Activated naive CD4-positive, alpha-beta T cell treated with anti-CD3 and anti-CD28 coated beads, Interleukin-2, amount 50 U/mL, for 72 hours (primary cell): Measurements from ENCODE around the gene FPR3. TPM values are rescaled to one million over a fixed set of nuclear protein-coding genes. Genes with fewer than 3 reads are reported as not detected.

Source experiments
- ATAC-seq, 2 donors: fragments of 150-1000 bp; cut with Tn5 transposase; 2 replicates each; pipeline ENCODE4 v1.10.0; 2021; ENCODE audit warnings: mild to moderate bottlenecking in 2 of 2, moderate library complexity in 2 of 2
- DNase-seq, 2 donors: peaks; one replicate each; pipeline ENCODE4 v3.0.0; 2021 to 2022; ENCODE audit warnings: low spot score in 2 of 2
- H3K27ac Mint-ChIP-seq, 2 donors: one replicate each; pipeline ENCODE4 v1.8.0; 2022; ENCODE audit warnings: mild to moderate bottlenecking in 2 of 2, mixed read lengths in 2 of 2
- H3K36me3 Mint-ChIP-seq, 2 donors: one replicate each; pipeline ENCODE4 v1.8.0; 2022; ENCODE audit warnings: mixed read lengths in 2 of 2
- H3K9me3 Mint-ChIP-seq, 2 donors: one replicate each; pipeline ENCODE4 v1.8.0; 2022; ENCODE audit warnings: mixed read lengths in 2 of 2
- total RNA-seq, 2 donors: library from RNA; stranded (reverse); gene quantifications; one replicate each; pipeline ENCODE4 v1.2.3, GENCODE V29; 2022

FPR3 gene
- total RNA-seq, 2 donors from 2014 or later, result not detected

DNA sequence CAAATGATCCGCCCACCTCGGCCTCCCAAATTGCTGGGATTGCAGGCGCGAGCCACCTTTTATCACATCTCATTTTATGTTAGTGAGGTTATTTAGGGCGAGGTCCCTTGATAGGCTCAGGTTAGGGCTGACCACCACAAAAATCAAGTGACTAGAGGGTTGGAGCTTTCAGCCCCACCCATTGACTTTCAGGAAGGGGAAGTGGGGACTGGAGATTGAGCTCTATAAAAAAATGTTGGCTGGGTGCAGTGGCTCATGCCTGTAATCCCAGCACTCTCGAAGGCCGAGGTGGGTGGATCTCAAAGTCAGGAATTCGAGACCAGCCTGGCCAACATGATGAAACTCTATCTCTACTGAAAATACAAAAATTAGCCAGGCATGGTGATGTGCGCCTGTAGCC lies 20.1 kb downstream of the FPR3 start:
- ATAC-seq (no peak), DNase-seq (no peak)
- peaks cover 12 to 27% of the 10 kb centered on the region in 2 donors for H3K36me3 Mint-ChIP-seq
- H3K9me3 Mint-ChIP-seq, result peaks cover 20 to 27% of the 10 kb centered on the region in 2 donors
- H3K27ac Mint-ChIP-seq, result no peak overlapping the region

DNA sequence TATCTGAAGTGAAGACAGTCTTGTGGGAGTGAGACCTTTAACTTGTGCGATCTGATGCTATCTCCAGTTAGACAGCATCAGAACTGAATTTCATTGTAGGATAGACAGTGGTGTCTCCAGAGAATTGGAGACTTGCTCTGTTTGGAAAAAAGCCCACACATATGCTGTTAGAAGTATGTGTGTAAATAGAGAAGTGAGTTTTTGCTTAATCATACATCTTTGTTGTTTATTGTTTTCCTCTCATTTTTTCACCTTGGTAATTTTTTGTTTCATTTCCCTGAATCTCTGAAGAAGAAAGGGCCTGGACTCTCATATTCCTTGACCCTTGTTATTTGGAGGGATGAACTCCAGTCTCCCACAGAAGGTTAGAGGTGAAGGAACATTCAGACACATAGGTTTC lies 21.8 kb downstream of the FPR3 start:
- Mint-ChIP-seq H3K9me3 (peaks cover 21 to 26% of the 10 kb centered on the region in 2 donors), H3K36me3 (peaks cover 7 to 21% of the 10 kb centered on the region in 2 donors), H3K27ac (no peak overlapping the region)
- DNase-seq, result no peak
- ATAC-seq, result no peak

DNA sequence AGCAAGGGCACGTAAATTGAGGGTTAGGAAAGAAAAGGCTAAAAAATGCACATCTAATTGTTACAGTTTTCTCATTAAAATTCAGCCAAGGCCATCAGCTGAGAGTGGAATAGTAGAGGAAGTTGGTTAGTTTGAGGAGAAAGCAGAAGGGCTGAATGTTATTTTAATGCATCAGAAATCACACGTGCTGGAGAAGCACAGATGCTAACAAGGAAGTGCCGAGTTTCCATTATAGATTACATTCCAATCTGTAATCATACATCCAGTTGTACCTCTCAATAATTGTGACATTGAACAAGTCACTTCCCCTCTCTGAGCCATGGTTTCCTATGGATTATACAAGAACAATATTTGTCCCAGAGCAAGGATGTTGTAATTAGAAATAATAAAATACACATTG lies 25.1 kb downstream of the FPR3 start:
- no peak for ATAC-seq
- Mint-ChIP-seq H3K27ac (no peak overlapping the region), H3K36me3 (peaks cover 11 to 42% of the 10 kb centered on the region in 2 donors), H3K9me3 (peaks cover 38 to 39% of the 10 kb centered on the region in 2 donors)
- DNase-seq, result no peak

DNA sequence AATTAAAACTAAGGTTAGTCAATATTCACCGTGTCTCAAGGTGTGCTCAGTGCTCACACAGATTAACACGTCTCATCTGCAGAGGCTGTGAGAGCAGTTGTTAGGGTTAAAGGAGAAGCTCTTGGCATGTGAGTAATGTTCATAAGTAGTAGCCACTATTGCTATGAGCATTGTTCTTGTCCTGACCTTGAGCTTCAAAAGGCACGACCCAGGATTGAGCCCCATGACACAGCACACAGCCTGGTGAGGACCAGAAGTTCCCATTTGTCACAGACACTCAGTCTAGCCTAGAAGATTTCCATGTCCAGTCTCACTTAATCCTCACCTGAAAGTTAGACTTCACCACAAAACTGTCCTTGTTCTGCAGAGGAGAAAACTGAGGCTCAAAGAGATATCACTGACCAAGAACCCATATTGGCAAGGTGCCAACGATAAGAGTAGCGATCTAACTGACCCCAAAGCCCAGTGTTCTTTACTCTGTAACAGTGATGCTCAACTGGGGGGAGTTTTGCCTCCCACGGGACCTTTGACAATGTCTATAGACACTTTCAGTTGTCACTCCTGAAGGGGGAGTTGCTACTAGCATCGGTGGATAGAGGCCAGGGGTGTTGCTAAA lies 26.0 kb downstream of the FPR3 start:
- Mint-ChIP-seq H3K9me3 (peaks cover 41% of the 10 kb centered on the region in 2 donors), H3K27ac (no peak overlapping the region), H3K36me3 (peaks cover 12 to 46% of the 10 kb centered on the region in 2 donors)
- ATAC-seq (no peak), DNase-seq (no peak)

DNA sequence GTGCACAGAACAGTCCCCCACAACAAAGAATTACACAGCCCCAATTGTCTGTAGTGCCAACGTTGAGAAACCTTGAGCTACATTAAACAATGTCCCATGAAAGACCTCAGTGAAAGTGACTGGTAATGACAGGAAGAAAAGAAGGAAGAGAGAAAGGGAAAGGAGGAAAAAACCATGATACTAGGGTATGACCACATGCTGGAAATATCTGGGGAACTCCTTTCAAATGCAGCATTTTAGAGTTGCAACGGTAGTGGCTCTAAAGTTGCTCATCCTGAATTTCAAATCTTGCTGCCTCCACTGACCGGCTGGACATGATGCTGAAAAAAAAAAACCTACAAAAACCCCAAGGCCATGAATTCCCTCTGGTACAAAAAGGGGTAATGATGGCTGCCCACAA lies 26.5 kb downstream of the FPR3 start:
- Mint-ChIP-seq H3K36me3 (peaks cover 12 to 48% of the 10 kb centered on the region in 2 donors), H3K27ac (no peak overlapping the region), H3K9me3 (peaks cover 43 to 44% of the 10 kb centered on the region in 2 donors)
- DNase-seq (no peak), ATAC-seq (no peak)

GRCh38 chr19:51821921-51822320 lies 27.0 kb downstream of the FPR3 start:
- ATAC-seq (no peak), DNase-seq (no peak)
- no peak overlapping the region for H3K27ac Mint-ChIP-seq
- peaks cover 47 to 49% of the 10 kb centered on the region in 2 donors for H3K9me3 Mint-ChIP-seq
- H3K36me3 Mint-ChIP-seq, result peaks cover 12 to 52% of the 10 kb centered on the region in 2 donors

GRCh38 chr19:51822325-51822724 lies 27.4 kb downstream of the FPR3 start:
- peaks cover 12 to 52% of the 10 kb centered on the region in 2 donors for H3K36me3 Mint-ChIP-seq
- no peak for DNase-seq
- peaks cover 49% of the 10 kb centered on the region in 2 donors for H3K9me3 Mint-ChIP-seq
- no peak for ATAC-seq
- no peak overlapping the region for H3K27ac Mint-ChIP-seq

DNA sequence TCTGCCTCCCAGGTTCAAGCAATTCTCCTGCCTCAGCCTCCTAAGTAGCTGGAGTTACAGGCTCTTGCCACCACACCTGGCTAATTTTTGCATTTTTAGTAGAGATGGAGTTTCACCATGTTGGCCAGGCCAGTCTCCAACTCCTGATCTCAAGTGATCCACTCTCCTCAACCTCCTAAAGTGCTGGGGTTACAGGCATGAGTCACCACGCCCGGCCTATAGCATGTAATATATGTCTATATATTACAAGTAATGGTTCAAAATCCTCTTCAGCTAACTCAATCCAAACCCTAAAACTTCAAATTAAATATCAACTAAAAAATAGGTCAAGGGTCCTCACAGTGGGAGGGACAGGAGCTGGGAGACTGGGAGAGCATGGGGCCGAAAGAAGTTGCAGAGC lies 28.0 kb downstream of the FPR3 start:
- Mint-ChIP-seq H3K27ac (no peak overlapping the region), H3K36me3 (peaks cover 12 to 52% of the 10 kb centered on the region in 2 donors), H3K9me3 (peaks cover 49 to 53% of the 10 kb centered on the region in 2 donors)
- DNase-seq (no peak), ATAC-seq (no peak)

- peaks cover 12 to 56% of the 10 kb centered on the region in 2 donors for H3K36me3 Mint-ChIP-seq
- DNase-seq (no peak), ATAC-seq (no peak)
- H3K9me3 Mint-ChIP-seq, result peaks cover 51% of the 10 kb centered on the region in 2 donors
- no peak overlapping the region for H3K27ac Mint-ChIP-seq
Measured at GRCh38 chr19:51824281-51825005, 29.5 kb downstream of the FPR3 start.

- ATAC-seq, result no peak
- Mint-ChIP-seq H3K36me3 (peaks cover 22 to 37% of the 10 kb centered on the region in 2 donors), H3K9me3 (peaks cover 36 to 43% of the 10 kb centered on the region in 2 donors), H3K27ac (no peak overlapping the region)
- no peak for DNase-seq
Measured at GRCh38 chr19:51830274-51830673, 35.3 kb downstream of the FPR3 start.

DNA sequence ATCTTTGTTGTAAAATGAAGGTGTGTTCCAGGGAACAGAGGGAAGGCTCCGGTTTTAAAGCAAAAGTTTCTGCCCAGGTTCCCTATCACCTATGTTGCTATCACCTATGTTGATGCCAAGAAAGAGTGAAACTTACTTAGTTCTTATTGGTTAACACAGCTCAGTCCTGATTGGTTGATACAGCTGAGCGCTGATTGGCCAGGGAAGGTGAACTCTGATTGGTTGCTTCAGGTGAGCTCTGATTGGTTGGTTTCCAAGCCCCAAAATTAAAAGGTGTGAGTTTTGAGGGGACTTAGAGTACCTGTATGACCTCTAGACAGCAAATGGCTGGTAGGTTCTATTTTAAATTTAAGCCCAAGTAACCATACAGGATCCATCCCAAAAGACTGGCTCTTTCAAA lies 42.2 kb downstream of the FPR3 start:
- Mint-ChIP-seq H3K36me3 (peaks cover 24 to 28% of the 10 kb centered on the region in 2 donors), H3K9me3 (peaks cover 19 to 32% of the 10 kb centered on the region in 2 donors), H3K27ac (no peak overlapping the region)
- no peak for ATAC-seq
- no peak for DNase-seq

GRCh38 chr19:51861870-51862622 lies 67.1 kb downstream of the FPR3 start:
- ATAC-seq (no peak), DNase-seq (no peak)
- peaks cover 46 to 48% of the 10 kb centered on the region in 2 donors for H3K9me3 Mint-ChIP-seq
- H3K36me3 Mint-ChIP-seq, result peaks cover 60 to 90% of the 10 kb centered on the region in 2 donors
- no peak overlapping the region for H3K27ac Mint-ChIP-seq

DNA sequence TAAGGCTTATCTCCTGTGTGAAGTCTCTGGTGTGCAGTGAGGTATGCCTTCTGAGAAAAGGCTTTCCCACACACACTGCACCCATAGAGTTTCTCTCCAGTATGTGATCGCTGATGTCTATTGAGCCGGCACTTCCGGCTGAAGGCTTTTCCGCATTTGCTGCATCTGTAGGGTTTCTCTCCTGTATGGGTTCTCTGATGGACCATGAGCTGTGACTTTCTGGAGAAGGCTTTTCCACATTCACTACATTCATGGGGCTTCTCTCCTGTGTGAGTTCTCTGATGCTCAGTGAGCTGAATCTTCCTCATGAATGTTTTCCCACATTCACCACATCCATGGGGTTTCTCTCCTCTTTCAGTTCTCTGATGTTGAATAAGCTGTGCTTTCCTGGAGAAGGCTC lies 78.1 kb downstream of the FPR3 start:
- ATAC-seq (no peak), DNase-seq (no peak)
- H3K27ac Mint-ChIP-seq, result no peak overlapping the region
- H3K36me3 Mint-ChIP-seq, result peaks cover 95 to 100% of the 10 kb centered on the region in 2 donors
- peaks cover 70 to 90% of the 10 kb centered on the region in 2 donors for H3K9me3 Mint-ChIP-seq

Other genes starting within 250 kb of the FPR3 start
- gene ZNF175, start 223.9 kb upstream of the FPR3 start, total RNA-seq, result 10 to 100 TPM; 11.3 to 14.2 TPM
- gene SIGLEC5, start 164.8 kb upstream of the FPR3 start, total RNA-seq, result not detected
- under 1 TPM in 1 of 2 donors, not detected in 1; 0.47 TPM for gene SIGLEC14, start 148.3 kb upstream of the FPR3 start, total RNA-seq
- gene SPACA6, start 101.8 kb upstream of the FPR3 start, total RNA-seq, result 10 to 100 TPM in 1 of 2 donors, 1 to 10 TPM in 1; 9.3 to 13.7 TPM
- not detected for gene HAS1, start 71.2 kb upstream of the FPR3 start, total RNA-seq
- gene FPR1, start 43.3 kb upstream of the FPR3 start, total RNA-seq, result not detected
- gene FPR2, start 34.0 kb upstream of the FPR3 start, total RNA-seq, result not detected
- 1 to 10 TPM; 5.7 to 7.9 TPM for gene ZNF577, start 92.8 kb downstream of the FPR3 start, total RNA-seq
- 10 to 100 TPM in 1 of 2 donors, 1 to 10 TPM in 1; 8.2 to 10.3 TPM for gene ZNF649, start 109.9 kb downstream of the FPR3 start, total RNA-seq
- 1 to 10 TPM; 2.6 to 4.1 TPM for gene ZNF613, start 132.3 kb downstream of the FPR3 start, total RNA-seq
- gene ZNF350, start 191.7 kb downstream of the FPR3 start, total RNA-seq, result 1 to 10 TPM; 8.7 to 9.5 TPM
- gene ZNF615, start 213.1 kb downstream of the FPR3 start, total RNA-seq, result 10 to 100 TPM in 1 of 2 donors, 1 to 10 TPM in 1; 9.9 to 17.1 TPM
- 1 to 10 TPM; 7.6 to 9.0 TPM for gene ZNF614, start 233.2 kb downstream of the FPR3 start, total RNA-seq